Thoracic aorta (tissue), 2 donors: Measurements from ENCODE around the gene FEM1C. TPM values are rescaled to one million over a fixed set of nuclear protein-coding genes. Genes with fewer than 3 reads are reported as not detected.

ENCODE experiments used
- ATAC-seq: fragments of 150-250 bp; one replicate; pipeline ENCODE4 v1.8.0; 2017; ENCODE audit warnings: low read depth; ENCODE audit not compliant: insufficient number of reproducible peaks, low FRiP score
- DNase-seq: peaks from one replicate; pipeline ENCODE4 v3.0.0-alpha.2; 2020; ENCODE audit warnings: low spot score
- H3K27ac ChIP-seq, 2 donors: fragments of 200-600 bp; sonication (generic); 1 replicate in 1 of 2; 2 replicates in 1 of 2; pipeline ENCODE4 v1.5.1; 2016; ENCODE audit warnings: mild to moderate bottlenecking in 2 of 2, moderate library complexity in 2 of 2
- H3K27me3 ChIP-seq: fragments of 200-600 bp; sonication (generic); replicated peaks from 2 replicates; pipeline ENCODE4 v1.6.0; 2016; ENCODE audit warnings: mild to moderate bottlenecking; ENCODE audit not compliant: insufficient read depth
- H3K36me3 ChIP-seq: fragments of 200-600 bp; sonication (generic); one replicate; pipeline ENCODE4 v1.5.1; 2016
- H3K4me1 ChIP-seq, 2 donors: fragments of 200-600 bp; sonication (generic); 1 replicate in 1 of 2; 2 replicates in 1 of 2; pipeline versions ENCODE4 v1.5.1 to v1.6.0; 2016; ENCODE audit warnings: low read depth in 2 of 2, mild to moderate bottlenecking in 1 of 2; ENCODE audit not compliant: control insufficient read depth in 1 of 2
- H3K4me3 ChIP-seq: fragments of 200-600 bp; sonication (generic); 2 replicates; pipeline ENCODE4 v1.5.1; 2016; ENCODE audit warnings: mild to moderate bottlenecking
- H3K9me3 ChIP-seq: fragments of 200-600 bp; sonication (generic); 2 replicates; pipeline ENCODE4 v1.5.1; 2016
- total RNA-seq, 2 donors: library from RNA; depleted of rRNA; stranded (reverse); fragments of >200 nt; gene quantifications; one replicate each; pipeline versions ENCODE4 v1.1.0 to v1.2.3, GENCODE V29; 2016
- TF ChIP-seq, protein P1 (sequence below): fragments of 200-600 bp; sonication (generic); IDR thresholded peaks from one replicate; pipeline ENCODE4 v1.5.1; 2019; ENCODE audit warnings: antibody characterized with exemption

The FEM1C gene
- total RNA-seq, 2 donors from 2014 or later = 14.1 to 35.6 TPM

DNA sequence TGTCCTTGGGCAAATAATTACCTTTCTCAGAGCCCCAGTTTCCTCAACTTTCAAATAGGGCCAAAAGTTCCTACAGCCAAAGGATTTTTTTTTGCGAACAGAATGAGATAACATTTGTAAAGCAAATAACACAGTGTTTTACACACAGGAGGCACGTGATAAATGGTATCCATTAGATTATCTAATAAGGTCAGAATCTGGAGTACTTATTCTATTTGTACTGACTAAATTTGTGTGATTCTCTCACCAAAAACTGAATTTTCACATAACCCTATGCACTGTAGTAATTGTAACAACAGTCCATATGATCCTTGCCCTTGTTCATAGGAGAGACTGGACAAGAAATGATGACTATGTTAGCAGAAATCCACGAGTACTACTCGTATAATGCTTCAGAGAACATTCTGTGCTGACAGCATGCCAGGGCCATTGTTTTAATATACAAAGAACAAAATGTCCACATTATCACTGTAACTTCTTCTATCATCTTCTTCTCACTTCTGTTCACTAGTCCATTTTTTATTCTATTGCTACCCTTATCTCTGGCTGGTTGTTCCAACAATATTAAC, 13.9 kb upstream of the FEM1C start:
- DNase-seq (no peak), ATAC-seq (no peak)
- TF ChIP-seq, protein P1, sequence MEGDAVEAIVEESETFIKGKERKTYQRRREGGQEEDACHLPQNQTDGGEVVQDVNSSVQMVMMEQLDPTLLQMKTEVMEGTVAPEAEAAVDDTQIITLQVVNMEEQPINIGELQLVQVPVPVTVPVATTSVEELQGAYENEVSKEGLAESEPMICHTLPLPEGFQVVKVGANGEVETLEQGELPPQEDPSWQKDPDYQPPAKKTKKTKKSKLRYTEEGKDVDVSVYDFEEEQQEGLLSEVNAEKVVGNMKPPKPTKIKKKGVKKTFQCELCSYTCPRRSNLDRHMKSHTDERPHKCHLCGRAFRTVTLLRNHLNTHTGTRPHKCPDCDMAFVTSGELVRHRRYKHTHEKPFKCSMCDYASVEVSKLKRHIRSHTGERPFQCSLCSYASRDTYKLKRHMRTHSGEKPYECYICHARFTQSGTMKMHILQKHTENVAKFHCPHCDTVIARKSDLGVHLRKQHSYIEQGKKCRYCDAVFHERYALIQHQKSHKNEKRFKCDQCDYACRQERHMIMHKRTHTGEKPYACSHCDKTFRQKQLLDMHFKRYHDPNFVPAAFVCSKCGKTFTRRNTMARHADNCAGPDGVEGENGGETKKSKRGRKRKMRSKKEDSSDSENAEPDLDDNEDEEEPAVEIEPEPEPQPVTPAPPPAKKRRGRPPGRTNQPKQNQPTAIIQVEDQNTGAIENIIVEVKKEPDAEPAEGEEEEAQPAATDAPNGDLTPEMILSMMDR = no peak
- no peaks in the 10 kb centered on the region for H3K4me1 ChIP-seq
- H3K4me3 ChIP-seq = no peak overlapping the region
- no peaks in the 10 kb centered on the region for H3K9me3 ChIP-seq
- H3K36me3 ChIP-seq = no peaks in the 10 kb centered on the region
- no peak overlapping the region for H3K27ac ChIP-seq
- no peaks in the 10 kb centered on the region for H3K27me3 ChIP-seq

DNA sequence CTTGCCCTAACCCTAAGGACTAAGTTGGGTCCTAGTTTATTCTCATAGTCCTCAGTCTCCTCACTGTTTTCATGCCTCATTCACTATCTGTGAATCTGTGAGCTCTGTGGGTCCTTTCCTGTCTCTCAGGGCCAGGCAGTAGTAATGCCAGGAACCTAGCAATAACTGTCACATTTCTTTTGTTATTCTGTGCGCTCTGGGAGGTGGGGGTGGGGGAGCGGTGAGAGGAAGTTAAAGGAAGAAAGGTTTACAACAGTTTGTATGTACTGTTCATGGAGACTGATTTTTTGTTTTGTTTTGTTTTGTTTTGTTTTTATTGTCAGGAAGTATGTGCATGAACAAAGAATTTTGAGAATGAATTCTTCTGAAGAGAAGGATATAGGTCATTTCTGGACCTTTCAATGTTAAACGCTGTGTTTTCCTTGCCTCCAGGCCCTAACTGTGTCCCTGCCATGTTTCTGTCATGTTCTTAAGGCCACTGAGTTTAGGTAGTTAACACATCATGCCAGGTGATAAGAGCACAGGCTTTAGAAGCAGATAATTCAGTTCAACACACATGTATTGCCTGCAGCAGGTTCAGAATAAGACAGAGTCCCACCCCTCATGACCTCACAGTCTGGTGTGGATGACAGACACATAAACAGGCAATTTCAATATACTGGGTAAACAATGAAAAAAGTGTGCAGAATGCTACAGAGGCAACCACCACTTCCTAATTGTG, 13.3 kb upstream of the FEM1C start:
- Histone ChIP-seq H3K4me1 (no peaks in the 10 kb centered on the region), H3K27ac (no peak overlapping the region)
- no peak for ATAC-seq

DNA sequence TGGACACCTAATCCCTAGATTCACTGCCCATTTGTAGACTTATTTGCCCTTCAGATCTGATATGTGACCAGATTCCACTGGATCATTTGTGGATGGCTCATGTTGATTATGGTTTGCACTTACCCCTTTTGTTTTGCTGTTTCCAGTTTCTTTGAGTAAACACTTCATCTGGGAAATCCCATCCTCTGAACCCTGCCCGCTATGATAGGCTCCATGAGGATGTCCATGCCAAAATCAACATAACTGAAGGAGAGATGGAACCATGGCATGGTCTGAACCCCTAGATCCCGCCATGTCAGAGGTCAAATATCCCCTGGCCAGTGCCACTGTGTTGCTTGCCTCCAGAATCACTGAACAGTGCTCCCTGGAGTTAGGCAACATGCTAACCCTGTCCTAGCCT, 11.7 kb upstream of the FEM1C start:
- ATAC-seq (no peak), DNase-seq (no peak)
- Histone ChIP-seq H3K36me3 (no peaks in the 10 kb centered on the region), H3K27me3 (no peaks in the 10 kb centered on the region), H3K9me3 (no peaks in the 10 kb centered on the region), H3K4me3 (no peak overlapping the region), H3K27ac (no peak overlapping the region), H3K4me1 (no peaks in the 10 kb centered on the region)
- TF ChIP-seq, protein P1 = no peak

More for the DNA sequence above, 13.3 kb upstream of the FEM1C start:
- no peak overlapping the region for H3K4me3 ChIP-seq
- DNase-seq = no peak
- no peaks in the 10 kb centered on the region for H3K27me3 ChIP-seq
- no peaks in the 10 kb centered on the region for H3K9me3 ChIP-seq
- H3K36me3 ChIP-seq = no peaks in the 10 kb centered on the region
- TF ChIP-seq, protein P1 = no peak

DNA sequence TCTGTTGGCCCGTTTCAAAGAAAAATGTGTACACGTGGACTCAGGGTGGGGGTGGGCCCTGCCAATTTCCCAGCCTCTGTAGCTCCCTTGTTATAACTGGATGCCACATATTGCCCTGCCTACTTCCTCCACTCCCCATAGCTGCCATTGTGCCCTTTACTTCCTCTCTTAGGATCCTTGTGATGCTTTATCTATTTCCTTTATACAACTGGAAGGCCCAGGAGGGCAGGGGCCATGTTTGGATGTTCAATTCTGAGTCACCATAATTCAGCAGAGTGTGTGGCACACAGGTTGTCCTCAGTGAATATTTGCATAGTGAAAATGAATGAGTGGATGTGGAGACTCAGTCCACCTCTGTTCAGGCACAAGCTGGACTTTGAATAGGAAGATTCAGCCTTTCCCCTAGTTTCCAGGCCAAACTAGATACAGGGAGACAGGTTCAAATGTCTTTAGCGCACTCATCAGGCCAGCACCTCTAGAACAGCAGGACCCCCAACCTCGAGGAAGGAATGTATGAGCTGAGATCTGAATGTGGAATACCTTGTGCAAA, 10.6 kb upstream of the FEM1C start:
- no peaks in the 10 kb centered on the region for H3K4me1 ChIP-seq
- ATAC-seq = no peak

DNA sequence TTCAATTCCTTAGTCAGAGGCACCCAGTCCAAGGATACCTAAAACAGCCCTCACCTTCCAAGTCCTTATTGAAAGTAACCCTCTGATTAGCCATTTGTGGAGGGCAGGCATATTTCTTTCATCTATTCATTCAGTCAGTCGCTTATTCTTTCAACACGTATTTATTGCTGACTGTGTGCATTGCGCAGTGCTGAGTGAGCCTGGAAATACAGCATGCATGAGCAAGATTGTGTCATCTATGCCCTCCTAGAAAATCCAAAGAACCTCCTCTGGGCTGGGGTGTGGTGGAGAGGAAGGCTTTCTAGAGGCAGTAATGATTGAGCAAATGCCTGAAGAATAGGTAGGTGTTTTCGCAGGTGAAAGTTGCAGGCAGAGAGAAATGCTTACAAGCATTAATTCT, 8.5 kb upstream of the FEM1C start:
- TF ChIP-seq, protein P1 = no peak
- no peak for DNase-seq
- Histone ChIP-seq H3K4me1 (no peaks in the 10 kb centered on the region), H3K27ac (no peak overlapping the region), H3K27me3 (no peaks in the 10 kb centered on the region), H3K36me3 (no peaks in the 10 kb centered on the region), H3K9me3 (no peaks in the 10 kb centered on the region), H3K4me3 (no peak overlapping the region)
- ATAC-seq = no peak

More for the DNA sequence above, 10.6 kb upstream of the FEM1C start:
- H3K36me3 ChIP-seq = no peaks in the 10 kb centered on the region
- H3K27ac ChIP-seq = no peak overlapping the region
- H3K9me3 ChIP-seq = no peaks in the 10 kb centered on the region
- DNase-seq = no peak
- TF ChIP-seq, protein P1 = no peak
- H3K27me3 ChIP-seq = no peaks in the 10 kb centered on the region
- no peak overlapping the region for H3K4me3 ChIP-seq
